H1 (cell line): ENCODE data around the gene ABCB11. TPM values are rescaled to one million over a fixed set of nuclear protein-coding genes. Genes with fewer than 3 reads are reported as not detected.

Experiments used
- KDM1A ChIP-seq: fragments of 200-600, 300-600 bp; sonication (generic); IDR thresholded peaks from 2 replicates; pipeline ENCODE4 v1.7.1; 2016; ENCODE audit warnings: mild to moderate bottlenecking, low read length, borderline replicate concordance
- polyA plus RNA-seq, 7 experiments: library from polyadenylated mRNA; depleted of rRNA in 3 of 7; stranded (reverse) in 5 of 7; unstranded in 2 of 7; fragments of >200 nt in 5 of 7; fragments of 200-250 nt in 2 of 7; gene quantifications; 1 replicate in 5 of 7; 2 replicates in 1 of 7; 4 replicates in 1 of 7; pipeline versions ENCODE4 v1.2.1 to v1.2.3, GENCODE V29; 2011 to 2013; ENCODE audit warnings: missing spikeins in 2 of 7, mixed read lengths in 2 of 7
- total RNA-seq: library from RNA; stranded (reverse); fragmentation: NEBNext Ultra II Directional; extraction: Animal tissue kit (Norgen Biotek cat#: 25700); gene quantifications from 2 replicates; pipeline ENCODE4 v1.2.1, GENCODE V29; 2021

ABCB11 gene
- total and polyA plus RNA-seq, 2 of the 8 experiments (the other 6 are each of a cell fraction or from before 2014, with no cell fraction given) = not detected

DNA sequence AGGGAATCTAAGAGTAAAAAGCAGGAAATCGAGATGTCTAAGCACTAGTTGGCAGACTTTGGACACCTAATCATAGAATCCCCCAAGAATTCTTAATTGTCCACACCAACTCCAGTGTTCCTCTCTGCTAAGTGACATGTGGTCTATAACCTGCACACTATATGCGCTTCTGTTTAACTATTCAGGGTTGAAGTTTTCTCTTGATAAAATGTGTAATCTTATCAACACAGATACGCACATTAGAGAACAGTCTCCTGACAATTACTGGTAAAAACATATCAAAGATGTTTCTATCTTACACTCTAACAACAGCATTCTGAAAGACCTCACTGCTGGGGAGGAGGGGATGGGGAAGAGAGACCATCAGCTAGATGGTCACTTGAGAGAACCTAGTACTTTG, 3.9 kb downstream of the ABCB11 start (continued):
- TF ChIP-seq KDM1A = no peak
